ENCODE measurements around the gene TNS4. TPM values are rescaled to one million over a fixed set of nuclear protein-coding genes. Genes with fewer than 3 reads are reported as not detected.
A peak's percentile ranks its signal among the peaks of the same experiment; 100 is the strongest.

Gene TNS4
- total RNA-seq, 4 donors from 2014 or later = 34.6 to 104 (median 71.1) TPM

- Histone ChIP-seq H3K27me3 (no peaks in the 10 kb centered on the region), H3K4me1 (peaks cover 24 to 64% (median 31%) of the 10 kb centered on the region in 3 donors), H3K27ac (peak overlapping the region; percentile 89 to 99 (median 96)), H3K9me3 (no peaks in the 10 kb centered on the region), H3K36me3 (no peaks in the 10 kb centered on the region), H3K4me3 (peak overlapping the region; percentile 59 to 90 (median 73))
- TF ChIP-seq POLR2A (IDR thresholded peaks at IDR 0.05) (no peak), CTCF (IDR thresholded peaks at IDR 0.05) (peak in 3 of 6 experiments; percentile 19 to 33 (median 24))
- WGBS, 2 donors = 37 to 46% methylated on average over 6 to 11 of the region's 29 CpGs
- intact Hi-C loops (cut with DNase I) = loop anchor here (5.0 kb wide), 2 partner anchors 90 to 115 kb away; no protein-coding TSS in a partner anchor
- no peak for DNase-seq
Observed at GRCh38 chr17:40442392-40443195, 58.8 kb downstream of the TNS4 start.

GRCh38 chr17:40440166-40440565 lies 61.3 kb downstream of the TNS4 start:
- Histone ChIP-seq H3K27ac (no peak overlapping the region), H3K4me3 (no peak overlapping the region), H3K27me3 (no peaks in the 10 kb centered on the region), H3K36me3 (no peaks in the 10 kb centered on the region), H3K4me1 (peaks cover 9 to 49% (median 13%) of the 10 kb centered on the region in 3 donors), H3K9me3 (no peaks in the 10 kb centered on the region)
- intact Hi-C loops (cut with DNase I) = loop anchor here (5.0 kb wide), 2 partner anchors 92 to 117 kb away; no protein-coding TSS in a partner anchor
- DNase-seq = no peak
- TF ChIP-seq CTCF (IDR thresholded peaks at IDR 0.05) (no peak), POLR2A (IDR thresholded peaks at IDR 0.05) (no peak)
- WGBS, 2 donors = 63 to 78% methylated on average over 3 to 4 of the region's 4 CpGs

- no peak overlapping the region for H3K4me3 ChIP-seq
- H3K27me3 ChIP-seq = no peaks in the 10 kb centered on the region
- no peak for DNase-seq
- intact Hi-C loops (cut with DNase I) = no loop called here
- peaks cover 0 to 43% (median 9%) of the 10 kb centered on the region in 3 donors for H3K4me1 ChIP-seq
- no peaks in the 10 kb centered on the region for H3K9me3 ChIP-seq
- 83 to 90% methylated on average over 4 of the region's 5 CpGs for WGBS, 2 donors
- TF ChIP-seq POLR2A (IDR thresholded peaks at IDR 0.05) (no peak), CTCF (IDR thresholded peaks at IDR 0.05) (no peak)
- H3K27ac ChIP-seq = peak overlapping the region in 1 of 4 donors; percentile 11
- no peaks in the 10 kb centered on the region for H3K36me3 ChIP-seq
Observed at GRCh38 chr17:40437095-40437732, 64.2 kb downstream of the TNS4 start.

GRCh38 chr17:40436636-40437035 lies 64.8 kb downstream of the TNS4 start:
- H3K4me3 ChIP-seq = no peak overlapping the region
- DNase-seq = no peak
- intact Hi-C loops (cut with DNase I) = no loop called here
- H3K4me1 ChIP-seq = peaks cover 0 to 39% (median 9%) of the 10 kb centered on the region in 3 donors
- no peaks in the 10 kb centered on the region for H3K9me3 ChIP-seq
- no peaks in the 10 kb centered on the region for H3K36me3 ChIP-seq
- 69 to 91% methylated on average over 4 to 5 of the region's 5 CpGs for WGBS, 2 donors
- H3K27ac ChIP-seq = no peak overlapping the region
- H3K27me3 ChIP-seq = no peaks in the 10 kb centered on the region
- TF ChIP-seq POLR2A (IDR thresholded peaks at IDR 0.05) = no peak
- no peak for TF ChIP-seq CTCF (IDR thresholded peaks at IDR 0.05)

Data from esophagus squamous epithelium (tissue), 5 donors.